Measurements from ENCODE around the gene MROH8. TPM values are rescaled to one million over a fixed set of nuclear protein-coding genes. Genes with fewer than 3 reads are reported as not detected.
A peak's percentile ranks its signal among the peaks of the same experiment; 100 is the strongest.

Gene MROH8
- polyA plus RNA-seq, 2 of the 4 experiments (the other 2 are of a cell fraction), result 1.3 to 3.3 TPM

- Histone ChIP-seq H3K4me1 (peaks cover 7% of the 10 kb centered on the region; the same call in 2 of the 3 replicates), H3K27ac (no peak overlapping the region), H3K4me3 (no peak overlapping the region), H3K9me3 (no peaks in the 10 kb centered on the region), H3K4me2 (no peak overlapping the region)
- FAIRE-seq, result no peak
- no peak for ATAC-seq
- 93% methylated on average over 4 of the region's 4 CpGs for WGBS (ENCODE audit: missing lambda C conversion rate)
- CTCF ChIA-PET, result interaction anchor here (0.6 to 3.1 kb wide), 9 partner anchors 10 to 1330 kb away, joined by 3 to 24 read pairs (median 4); no protein-coding TSS in a partner anchor
- POLR2A ChIA-PET, result no interaction called here
- no peak for TF ChIP-seq TFCP2L1 (CRISPR knock-in tag; IDR thresholded peaks at IDR 0.05)
- TF ChIP-seq MAFK (IDR thresholded peaks at IDR 0.05; ENCODE audit: partially characterized antibody), result peak; percentile 73
- DNase-seq (ENCODE audit: low read depth in 1 of 2, low spot score in 1 of 2), result no peak
Observed at GRCh38 chr20:37200376-37200775, 21.0 kb upstream of the MROH8 start.

GRCh38 chr20:37198932-37199660 is 19.7 kb upstream of the MROH8 start:
- H3K27ac ChIP-seq, result no peak overlapping the region
- no peak overlapping the region for H3K4me2 ChIP-seq
- no peaks in the 10 kb centered on the region for H3K9me3 ChIP-seq
- POLR2A ChIA-PET, result no interaction called here
- DNase-seq (ENCODE audit: low read depth in 1 of 2, low spot score in 1 of 2) (no peak), FAIRE-seq (no peak), ATAC-seq (no peak)
- no peak overlapping the region for H3K4me3 ChIP-seq
- H3K4me1 ChIP-seq, result peaks cover 7% of the 10 kb centered on the region; the same call in 2 of the 3 replicates
- CTCF ChIA-PET, result interaction anchor here (1.0 to 3.1 kb wide), 3 partner anchors 15 to 336 kb away, joined by 3 to 15 read pairs (median 5); no protein-coding TSS in a partner anchor
- no peak for TF ChIP-seq HOXB5 (CRISPR knock-in tag; IDR thresholded peaks at IDR 0.05)
- no peak for TF ChIP-seq FOSL2 (IDR thresholded peaks at IDR 0.05)
- no peak for TF ChIP-seq FOSL2 (CRISPR knock-in tag; IDR thresholded peaks at IDR 0.05)
- no peak for TF ChIP-seq ZSCAN20 (CRISPR knock-in tag; IDR thresholded peaks at IDR 0.05)
- TF ChIP-seq RNF2 (IDR thresholded peaks at IDR 0.05; ENCODE audit: borderline replicate concordance, low read depth), result no peak
- no peak for TF ChIP-seq GATA3 (IDR thresholded peaks at IDR 0.05; ENCODE audit: borderline replicate concordance)
- no peak for TF ChIP-seq NFE2L2 (conservative IDR thresholded peaks at IDR 0.05; ENCODE audit: low read length)
- no peak for TF ChIP-seq CHD4 (IDR thresholded peaks at IDR 0.05; ENCODE audit: borderline replicate concordance)
- TF ChIP-seq MAFK (IDR thresholded peaks at IDR 0.05; ENCODE audit: partially characterized antibody), result no peak
- TF ChIP-seq MYC (IDR thresholded peaks at IDR 0.05; ENCODE audit: borderline replicate concordance, low read length), result no peak
- TF ChIP-seq KDM5A (IDR thresholded peaks at IDR 0.05), result no peak
- no peak for TF ChIP-seq CBX8 (IDR thresholded peaks at IDR 0.05)
- TF ChIP-seq TFCP2L1 (CRISPR knock-in tag; IDR thresholded peaks at IDR 0.05), result no peak
- no peak for TF ChIP-seq RCOR1 (IDR thresholded peaks at IDR 0.05; ENCODE audit: low read depth, low read length)
- no peak for TF ChIP-seq ZNF302 (CRISPR knock-in tag; IDR thresholded peaks at IDR 0.05)
- TF ChIP-seq E2F6 (IDR thresholded peaks at IDR 0.05; ENCODE audit: borderline replicate concordance, low read depth), result no peak
- WGBS (ENCODE audit: missing lambda C conversion rate), result 93% methylated on average over 14 of the region's 16 CpGs

- FAIRE-seq, result no peak
- no peak overlapping the region for H3K4me2 ChIP-seq
- ChIA-PET CTCF (interaction anchor here (0.9 to 10.1 kb wide), 24 partner anchors 9 to 466 kb away, joined by 3 to 120 read pairs (median 6); partner anchors contain the start of genes BLCAP, MROH8 and RPN2), POLR2A (interaction anchor here (1.3 kb wide), 1 partner anchor 16 kb away, joined by 9 read pairs; the partner anchor contains the start of genes MROH8 and RPN2)
- TF ChIP-seq FOSB (CRISPR knock-in tag; IDR thresholded peaks at IDR 0.05), result no peak
- H3K4me1 ChIP-seq, result peaks cover 3% of the 10 kb centered on the region; the same call in 1 of the 3 replicates
- 88% methylated on average over 14 of the region's 14 CpGs for WGBS (ENCODE audit: missing lambda C conversion rate)
- H3K4me3 ChIP-seq, result no peak overlapping the region
- no peak overlapping the region for H3K27ac ChIP-seq
- ATAC-seq, result no peak
- DNase-seq (ENCODE audit: low read depth in 1 of 2, low spot score in 1 of 2), result no peak
- no peaks in the 10 kb centered on the region for H3K9me3 ChIP-seq
Observed at GRCh38 chr20:37194621-37195417, 15.5 kb upstream of the MROH8 start.

GRCh38 chr20:37193821-37194220 is 14.5 kb upstream of the MROH8 start:
- ChIA-PET CTCF (interaction anchor here (1.4 to 10.1 kb wide), 6 partner anchors 11 to 338 kb away, joined by 3 to 120 read pairs (median 42); partner anchors contain the start of genes BLCAP, MROH8 and RPN2), POLR2A (no interaction called here)
- WGBS (ENCODE audit: missing lambda C conversion rate), result 97% methylated on average over 8 of the region's 8 CpGs
- Histone ChIP-seq H3K4me2 (no peak overlapping the region), H3K9me3 (no peaks in the 10 kb centered on the region), H3K4me3 (no peak overlapping the region), H3K27ac (no peak overlapping the region), H3K4me1 (peaks cover 3% of the 10 kb centered on the region; the same call in 1 of the 3 replicates)
- ATAC-seq (no peak), DNase-seq (ENCODE audit: low read depth in 1 of 2, low spot score in 1 of 2) (no peak), FAIRE-seq (no peak)
- TF ChIP-seq KDM1A (IDR thresholded peaks at IDR 0.05; ENCODE audit: low read depth), result no peak
- no peak for TF ChIP-seq HDAC2 (IDR thresholded peaks at IDR 0.05)
- no peak for TF ChIP-seq SREBF2 (IDR thresholded peaks at IDR 0.05)
- TF ChIP-seq CBX8 (IDR thresholded peaks at IDR 0.05), result no peak
- TF ChIP-seq SMC3 (IDR thresholded peaks at IDR 0.05), result no peak
- no peak for TF ChIP-seq BHLHE40 (IDR thresholded peaks at IDR 0.05; ENCODE audit: low read depth, low read length)
- TF ChIP-seq MAX (IDR thresholded peaks at IDR 0.05), result no peak
- no peak for TF ChIP-seq HES2 (IDR thresholded peaks at IDR 0.05)
- TF ChIP-seq ESRRA (IDR thresholded peaks at IDR 0.05; ENCODE audit: borderline replicate concordance, low read length), result no peak
- TF ChIP-seq POLR2A (IDR thresholded peaks at IDR 0.05; ENCODE audit: low read length), result no peak
- TF ChIP-seq PBX3 (IDR thresholded peaks at IDR 0.05), result no peak
- no peak for TF ChIP-seq ZFP36 (IDR thresholded peaks at IDR 0.05; ENCODE audit: borderline replicate concordance, partially characterized antibody)
- no peak for TF ChIP-seq HEYL (CRISPR knock-in tag; IDR thresholded peaks at IDR 0.05)
